ENCODE measurements around the gene SLC26A11.
A peak's percentile ranks its signal among the peaks of the same experiment; 100 is the strongest.

Gene SLC26A11

GRCh38 chr17:80190716-80191115 lies 29.5 kb upstream of the SLC26A11 start:
- H3K27me3 Mint-ChIP-seq (ENCODE audit: low read depth), result peaks cover 20% of the 10 kb centered on the region
- H3K9me3 Mint-ChIP-seq, result no peaks in the 10 kb centered on the region
- TF ChIP-seq, protein P1, sequence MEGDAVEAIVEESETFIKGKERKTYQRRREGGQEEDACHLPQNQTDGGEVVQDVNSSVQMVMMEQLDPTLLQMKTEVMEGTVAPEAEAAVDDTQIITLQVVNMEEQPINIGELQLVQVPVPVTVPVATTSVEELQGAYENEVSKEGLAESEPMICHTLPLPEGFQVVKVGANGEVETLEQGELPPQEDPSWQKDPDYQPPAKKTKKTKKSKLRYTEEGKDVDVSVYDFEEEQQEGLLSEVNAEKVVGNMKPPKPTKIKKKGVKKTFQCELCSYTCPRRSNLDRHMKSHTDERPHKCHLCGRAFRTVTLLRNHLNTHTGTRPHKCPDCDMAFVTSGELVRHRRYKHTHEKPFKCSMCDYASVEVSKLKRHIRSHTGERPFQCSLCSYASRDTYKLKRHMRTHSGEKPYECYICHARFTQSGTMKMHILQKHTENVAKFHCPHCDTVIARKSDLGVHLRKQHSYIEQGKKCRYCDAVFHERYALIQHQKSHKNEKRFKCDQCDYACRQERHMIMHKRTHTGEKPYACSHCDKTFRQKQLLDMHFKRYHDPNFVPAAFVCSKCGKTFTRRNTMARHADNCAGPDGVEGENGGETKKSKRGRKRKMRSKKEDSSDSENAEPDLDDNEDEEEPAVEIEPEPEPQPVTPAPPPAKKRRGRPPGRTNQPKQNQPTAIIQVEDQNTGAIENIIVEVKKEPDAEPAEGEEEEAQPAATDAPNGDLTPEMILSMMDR (IDR thresholded peaks at IDR 0.05; ENCODE audit: unreplicated experiment in 3 of 3), result no peak
- H3K36me3 Mint-ChIP-seq (ENCODE audit: low read depth), result no peaks in the 10 kb centered on the region
- no peak overlapping the region for H3K27ac Mint-ChIP-seq
- H3K4me1 Mint-ChIP-seq, result peaks cover 10% of the 10 kb centered on the region
- no peak overlapping the region for H3K4me3 Mint-ChIP-seq

DNA sequence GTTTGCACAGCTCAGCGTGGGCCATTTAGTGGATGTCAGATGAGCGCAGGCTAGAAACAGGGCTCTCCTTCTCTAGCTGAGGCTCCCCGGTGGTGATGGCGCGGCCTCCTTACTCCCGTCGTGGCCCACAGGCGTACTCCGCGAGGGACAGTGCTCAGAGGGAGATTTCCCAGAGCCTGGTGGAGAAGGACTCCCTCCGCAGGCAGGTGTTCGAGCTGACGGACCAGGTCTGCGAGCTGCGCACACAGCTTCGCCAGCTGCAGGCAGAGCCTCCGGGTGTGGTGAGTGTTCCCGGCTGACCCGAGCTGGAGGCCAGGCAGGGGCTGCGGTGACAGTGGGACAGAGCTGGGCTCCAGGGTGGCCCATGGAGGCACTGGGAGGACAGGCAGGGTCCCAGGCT lies 29.0 kb upstream of the SLC26A11 start:
- H3K27ac Mint-ChIP-seq, result no peak overlapping the region
- H3K27me3 Mint-ChIP-seq (ENCODE audit: low read depth), result peaks cover 20% of the 10 kb centered on the region
- no peak overlapping the region for H3K4me3 Mint-ChIP-seq

DNA sequence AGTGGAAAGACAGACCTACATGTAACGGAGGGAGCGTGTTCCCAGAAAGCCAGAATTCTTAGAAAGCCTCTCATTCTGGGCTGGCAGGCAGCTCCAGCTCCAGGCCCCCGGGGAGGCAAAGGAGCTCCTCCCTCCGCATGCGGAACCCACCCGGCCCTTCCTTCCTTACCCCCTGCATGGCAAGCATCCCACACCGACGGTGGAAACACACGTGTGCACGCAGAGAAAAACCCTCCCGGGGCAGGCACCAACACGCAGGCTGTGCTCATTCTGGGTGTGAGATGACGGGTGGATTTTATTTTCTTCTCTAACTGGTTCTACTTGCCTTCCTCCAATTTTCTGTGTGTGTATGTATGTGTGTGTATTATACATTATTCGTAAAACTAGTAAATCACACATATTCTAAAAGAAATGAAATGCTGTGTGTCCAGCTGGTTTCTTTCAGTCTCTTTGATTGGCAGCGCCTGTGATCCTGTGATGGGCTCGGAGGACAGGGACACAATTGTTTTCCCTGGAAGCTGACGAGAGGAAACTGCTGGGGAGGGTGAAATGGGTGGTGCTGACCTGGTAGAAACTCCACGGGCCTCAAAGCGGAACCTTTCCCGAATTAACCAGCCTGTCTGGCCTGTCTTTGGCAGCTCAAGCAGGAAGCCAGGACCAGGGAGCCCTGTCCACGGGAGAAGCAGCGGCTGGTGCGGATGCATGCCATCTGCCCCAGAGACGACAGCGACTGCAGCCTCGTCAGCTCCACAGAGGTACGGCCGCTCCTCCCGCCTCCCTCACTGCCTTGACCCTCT lies 28.2 kb upstream of the SLC26A11 start:
- Mint-ChIP-seq H3K27me3 (ENCODE audit: low read depth) (peaks cover 20% of the 10 kb centered on the region), H3K27ac (peak overlapping the region in 1 of 3 experiments; percentile 64), H3K9me3 (no peaks in the 10 kb centered on the region), H3K4me3 (no peak overlapping the region), H3K36me3 (ENCODE audit: low read depth) (no peaks in the 10 kb centered on the region), H3K4me1 (peaks cover 10% of the 10 kb centered on the region)
- TF ChIP-seq, protein P1 (IDR thresholded peaks at IDR 0.05; ENCODE audit: unreplicated experiment in 3 of 3), result no peak

More for the DNA sequence above, 29.0 kb upstream of the SLC26A11 start:
- H3K36me3 Mint-ChIP-seq (ENCODE audit: low read depth), result no peaks in the 10 kb centered on the region
- TF ChIP-seq, protein P1 (IDR thresholded peaks at IDR 0.05; ENCODE audit: unreplicated experiment in 3 of 3), result no peak
- peaks cover 10% of the 10 kb centered on the region for H3K4me1 Mint-ChIP-seq
- H3K9me3 Mint-ChIP-seq, result no peaks in the 10 kb centered on the region

DNA sequence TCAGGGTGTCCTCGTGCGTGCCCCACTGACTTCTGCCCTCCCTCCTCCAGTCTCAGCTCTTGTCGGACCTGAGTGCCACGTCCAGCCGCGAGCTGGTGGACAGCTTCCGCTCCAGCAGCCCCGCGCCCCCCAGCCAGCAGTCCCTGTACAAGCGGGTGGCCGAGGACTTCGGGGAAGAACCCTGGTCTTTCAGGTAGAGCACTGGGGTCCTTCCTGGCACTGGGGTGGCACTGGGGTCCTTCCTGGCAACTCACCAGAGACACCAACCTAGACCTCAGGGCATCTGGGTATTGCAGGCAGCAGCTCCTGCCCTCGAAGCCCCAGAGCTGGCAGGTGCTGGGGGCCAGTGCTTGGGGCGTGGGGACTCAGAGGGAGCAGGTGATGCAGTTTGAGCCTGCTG lies 25.1 kb upstream of the SLC26A11 start:
- TF ChIP-seq, protein P1 (IDR thresholded peaks at IDR 0.05; ENCODE audit: unreplicated experiment in 3 of 3), result no peak
- no peaks in the 10 kb centered on the region for H3K9me3 Mint-ChIP-seq
- H3K4me1 Mint-ChIP-seq, result peaks cover 19% of the 10 kb centered on the region
- no peaks in the 10 kb centered on the region for H3K36me3 Mint-ChIP-seq (ENCODE audit: low read depth)
- no peak overlapping the region for H3K4me3 Mint-ChIP-seq
- H3K27me3 Mint-ChIP-seq (ENCODE audit: low read depth), result peaks cover 9% of the 10 kb centered on the region
- no peak overlapping the region for H3K27ac Mint-ChIP-seq

DNA sequence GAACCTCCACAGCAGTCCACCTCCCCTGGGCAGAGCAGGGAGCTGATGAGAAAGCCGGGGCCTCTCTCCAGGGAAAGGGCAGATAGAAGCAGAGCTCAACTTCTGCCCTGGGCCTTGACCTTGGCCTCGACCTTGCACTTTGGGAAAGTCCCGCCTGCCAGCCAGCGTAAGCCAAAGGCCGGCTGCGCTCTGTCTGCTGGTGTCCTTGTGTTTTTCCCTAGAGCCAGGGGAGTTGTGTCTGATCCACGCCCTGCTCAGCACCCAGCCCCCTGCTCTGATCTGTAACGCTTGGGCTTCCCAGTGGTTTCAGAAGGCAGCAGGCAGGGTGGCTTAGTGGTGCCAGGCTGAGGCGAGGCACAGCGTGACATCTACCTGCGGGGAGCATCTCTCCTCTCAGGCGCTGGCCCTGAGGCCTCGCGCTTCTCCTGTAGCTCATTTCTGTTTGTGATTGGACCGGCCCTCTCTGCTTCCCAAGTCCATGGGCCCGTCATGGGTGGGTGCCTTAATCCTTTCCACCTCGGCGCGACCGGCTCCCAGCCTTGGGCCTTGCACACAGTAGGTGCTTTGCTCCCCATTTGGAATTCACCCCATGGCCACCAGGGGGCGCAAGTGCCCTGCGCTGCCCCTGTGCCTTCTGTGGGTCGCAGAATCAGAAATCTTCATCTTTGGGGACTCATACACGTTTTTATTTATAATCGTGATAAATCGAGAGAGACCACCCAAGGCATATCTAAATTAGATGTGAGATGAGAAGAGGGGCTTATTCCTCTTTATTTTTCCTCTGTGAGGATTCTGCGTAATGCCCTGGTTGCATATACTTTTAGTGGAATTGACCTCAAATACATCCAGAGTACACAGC lies 24.3 kb upstream of the SLC26A11 start:
- Mint-ChIP-seq H3K36me3 (ENCODE audit: low read depth) (no peaks in the 10 kb centered on the region), H3K4me1 (peaks cover 19% of the 10 kb centered on the region), H3K4me3 (no peak overlapping the region), H3K27ac (peak overlapping the region in 2 of 3 experiments; percentile 60 to 65), H3K27me3 (ENCODE audit: low read depth) (peaks cover 9% of the 10 kb centered on the region), H3K9me3 (no peaks in the 10 kb centered on the region)
- TF ChIP-seq, protein P1 (IDR thresholded peaks at IDR 0.05; ENCODE audit: unreplicated experiment in 3 of 3), result peak; percentile 77 to 86 (median 78)
